Astrocyte of the cerebellum (primary cell): ENCODE results near the gene ARHGAP12.
A peak's percentile ranks its signal among the peaks of the same experiment; 100 is the strongest.
"Not testable (repeated sequence)": the region's sequence is repeated elsewhere in the genome, so short reads cannot be mapped to it uniquely, and the experiment has no call there.

Experiments used
- DNase-seq: peaks from one replicate; pipeline ENCODE4 v3.0.0-alpha.2; 2011; ENCODE audit warnings: low read depth
- H3K4me3 ChIP-seq: 2 replicates; pipeline ENCODE4 v1.5.1; 2011; ENCODE audit warnings: mild to moderate bottlenecking, low read depth, low read length, moderate library complexity
- in situ Hi-C: cut with HindIII; loops from 2 replicates; pipeline ENCODE4 v1.10.0; 2017; ENCODE audit warnings: low sequenced_read_pairs
- TF ChIP-seq, protein P1 (sequence below): IDR thresholded peaks from 2 replicates; pipeline ENCODE4 v1.5.1; 2012; ENCODE audit warnings: low read length, low read depth, moderate library complexity, mild to moderate bottlenecking; ENCODE audit errors: missing control alignments

Gene ARHGAP12

DNA sequence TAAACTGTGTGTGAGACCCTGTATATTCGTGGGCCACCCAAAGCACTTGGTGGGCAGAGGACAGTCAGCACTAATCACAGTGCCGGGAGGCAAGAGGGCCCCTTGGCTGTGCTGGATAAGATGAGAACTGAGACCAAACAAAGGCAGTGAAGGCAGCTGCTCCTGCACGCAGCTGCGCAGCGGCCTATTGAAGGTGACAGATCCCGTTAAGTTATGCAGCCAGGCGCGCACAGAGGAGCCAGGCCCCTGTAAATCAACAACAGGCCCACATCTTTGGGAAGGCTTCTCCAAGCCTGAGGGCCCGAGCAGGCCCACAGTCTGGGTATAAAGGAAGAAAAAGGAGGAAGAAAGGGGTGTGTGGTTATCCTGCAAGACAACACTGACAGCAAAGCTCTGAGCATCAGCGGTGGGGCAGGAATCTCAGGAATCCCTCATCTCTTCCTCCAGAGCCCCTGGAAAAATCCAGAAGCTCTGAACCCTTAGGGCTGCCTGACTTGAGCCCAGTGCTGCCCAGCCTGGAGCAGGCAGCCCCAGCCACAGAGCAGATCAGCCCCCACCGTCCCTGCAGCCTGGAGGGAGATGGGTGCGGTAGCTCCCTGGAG is 154.2 kb downstream of the ARHGAP12 start:
- DNase-seq: no peak
- in situ Hi-C loops: no loop called here
- H3K4me3 ChIP-seq: no peak overlapping the region
- TF ChIP-seq, protein P1, sequence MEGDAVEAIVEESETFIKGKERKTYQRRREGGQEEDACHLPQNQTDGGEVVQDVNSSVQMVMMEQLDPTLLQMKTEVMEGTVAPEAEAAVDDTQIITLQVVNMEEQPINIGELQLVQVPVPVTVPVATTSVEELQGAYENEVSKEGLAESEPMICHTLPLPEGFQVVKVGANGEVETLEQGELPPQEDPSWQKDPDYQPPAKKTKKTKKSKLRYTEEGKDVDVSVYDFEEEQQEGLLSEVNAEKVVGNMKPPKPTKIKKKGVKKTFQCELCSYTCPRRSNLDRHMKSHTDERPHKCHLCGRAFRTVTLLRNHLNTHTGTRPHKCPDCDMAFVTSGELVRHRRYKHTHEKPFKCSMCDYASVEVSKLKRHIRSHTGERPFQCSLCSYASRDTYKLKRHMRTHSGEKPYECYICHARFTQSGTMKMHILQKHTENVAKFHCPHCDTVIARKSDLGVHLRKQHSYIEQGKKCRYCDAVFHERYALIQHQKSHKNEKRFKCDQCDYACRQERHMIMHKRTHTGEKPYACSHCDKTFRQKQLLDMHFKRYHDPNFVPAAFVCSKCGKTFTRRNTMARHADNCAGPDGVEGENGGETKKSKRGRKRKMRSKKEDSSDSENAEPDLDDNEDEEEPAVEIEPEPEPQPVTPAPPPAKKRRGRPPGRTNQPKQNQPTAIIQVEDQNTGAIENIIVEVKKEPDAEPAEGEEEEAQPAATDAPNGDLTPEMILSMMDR: no peak

DNA sequence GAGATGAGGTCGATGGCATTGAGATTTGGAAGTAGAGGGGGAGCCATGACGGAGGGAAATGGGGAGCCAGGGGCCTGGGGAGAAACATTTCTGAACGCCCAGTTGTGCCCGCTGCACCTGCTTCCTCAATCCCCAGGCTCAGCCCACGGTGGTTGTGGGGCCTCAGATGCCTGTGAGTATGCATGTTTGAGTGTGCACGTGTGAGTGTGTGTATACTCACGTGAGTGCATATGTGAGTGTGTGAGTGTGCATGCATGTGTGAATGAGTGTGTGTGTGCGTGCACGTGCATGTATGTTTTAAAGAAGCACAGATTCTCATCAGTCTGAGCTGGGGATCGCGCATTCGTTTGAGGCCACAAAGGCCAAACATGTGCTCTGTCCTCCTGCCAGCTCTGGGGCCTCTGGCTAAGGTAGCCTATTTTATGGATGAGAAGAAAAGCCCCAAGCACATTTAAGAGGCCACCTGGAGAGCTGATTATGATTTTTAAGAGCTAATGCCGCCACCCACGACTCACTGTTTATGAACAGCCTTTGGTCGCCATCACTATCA is 154.8 kb downstream of the ARHGAP12 start:
- TF ChIP-seq, protein P1: no peak
- DNase-seq: no peak
- H3K4me3 ChIP-seq: no peak overlapping the region
- in situ Hi-C loops: no loop called here

GRCh38 chr10:31771331-31771831 is 157.2 kb downstream of the ARHGAP12 start:
- H3K4me3 ChIP-seq: no peak overlapping the region
- TF ChIP-seq, protein P1: no peak
- no peak for DNase-seq
- in situ Hi-C loops: no loop called here

GRCh38 chr10:31770307-31770902 is 158.2 kb downstream of the ARHGAP12 start:
- in situ Hi-C loops: no loop called here
- H3K4me3 ChIP-seq: no peak overlapping the region
- DNase-seq: no peak
- TF ChIP-seq, protein P1: peak; percentile 50

- in situ Hi-C loops: no loop called here
- H3K4me3 ChIP-seq: no peak overlapping the region
- TF ChIP-seq, protein P1: no peak
- DNase-seq: no peak
Measured at GRCh38 chr10:31769564-31769963, 159.1 kb downstream of the ARHGAP12 start.

DNA sequence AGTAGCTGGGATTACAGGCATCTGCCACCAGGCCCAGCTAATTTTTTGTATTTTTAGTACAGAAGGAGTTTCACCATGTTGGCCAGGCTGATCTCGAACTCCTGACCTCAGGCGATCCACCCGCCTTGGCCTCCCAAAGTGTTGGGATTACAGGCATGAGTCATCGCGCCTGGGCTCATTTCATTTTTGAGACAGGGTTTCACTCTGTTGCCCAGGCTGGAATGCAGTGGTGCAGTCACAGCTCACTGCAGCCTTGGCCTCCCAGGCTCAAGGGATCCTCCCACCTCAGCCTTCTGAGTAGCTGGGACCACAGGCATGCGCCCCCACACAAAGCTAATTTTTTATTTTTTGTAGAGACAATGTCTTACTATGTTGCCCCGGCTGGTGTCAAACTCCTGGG is 159.7 kb downstream of the ARHGAP12 start:
- in situ Hi-C loops, DNase-seq: not testable (repeated sequence)

DNA sequence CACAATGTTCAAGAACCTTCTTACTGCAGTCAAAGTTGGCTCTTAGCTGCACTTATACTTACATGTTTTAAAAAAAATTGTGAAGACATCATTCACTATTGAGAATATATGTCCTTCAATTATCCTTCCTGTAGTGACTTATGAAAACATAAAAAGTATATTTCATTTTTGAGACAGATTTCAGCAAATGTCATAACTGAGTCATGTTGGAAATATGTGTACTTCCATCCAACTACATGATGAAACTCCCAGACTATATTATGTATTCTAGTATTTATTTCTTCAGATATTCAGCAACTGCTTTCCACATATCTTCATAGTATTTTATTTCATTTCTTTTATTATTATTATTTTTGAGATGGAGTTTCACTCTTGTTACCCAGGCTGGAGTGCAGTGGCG is 160.2 kb downstream of the ARHGAP12 start:
- no peak for DNase-seq
- in situ Hi-C loops: no loop called here

More for the DNA sequence above, 159.7 kb downstream of the ARHGAP12 start:
- H3K4me3 ChIP-seq: not testable (repeated sequence)

More for the DNA sequence above, 160.2 kb downstream of the ARHGAP12 start:
- no peak overlapping the region for H3K4me3 ChIP-seq
- TF ChIP-seq, protein P1: no peak
